HL-60/S4 treated with retinoic acid at 250 ng/mL for 4 days and 3 days (cell line): Measurements from ENCODE around the gene DNAJC5.

ENCODE experiments used
- in situ Hi-C: fragments of 300-500 bp; cut with MboI; formaldehyde crosslinking; loops from 2 replicates; pipeline ENCODE4 v1.7.0; 2022; ENCODE audit warnings: low sequenced_read_pairs

DNAJC5 gene

GRCh38 chr20:63883201-63883593 lies 11.7 kb upstream of the DNAJC5 start:
- in situ Hi-C loops = no loop called here

GRCh38 chr20:63884506-63885263 lies 10.2 kb upstream of the DNAJC5 start:
- in situ Hi-C loops = no loop called here

GRCh38 chr20:63885264-63886053 lies 9.5 kb upstream of the DNAJC5 start:
- in situ Hi-C loops = no loop called here

GRCh38 chr20:63886054-63886419 lies 8.9 kb upstream of the DNAJC5 start:
- in situ Hi-C loops = no loop called here

GRCh38 chr20:63886921-63887320 lies 8.0 kb upstream of the DNAJC5 start:
- in situ Hi-C loops = no loop called here

- in situ Hi-C loops = no loop called here
Observed at GRCh38 chr20:63889241-63890200, 5.4 kb upstream of the DNAJC5 start.

- in situ Hi-C loops = no loop called here
Observed at GRCh38 chr20:63890201-63890576, 4.7 kb upstream of the DNAJC5 start.

GRCh38 chr20:63890616-63891015 lies 4.3 kb upstream of the DNAJC5 start:
- in situ Hi-C loops = no loop called here

- in situ Hi-C loops = no loop called here
Observed at GRCh38 chr20:63891061-63892002, 3.6 kb upstream of the DNAJC5 start.

GRCh38 chr20:63892402-63892801 lies 2.5 kb upstream of the DNAJC5 start:
- in situ Hi-C loops = no loop called here

- in situ Hi-C loops = no loop called here
Observed at GRCh38 chr20:63893999-63894357, 948 bp upstream of the DNAJC5 start.

- in situ Hi-C loops = no loop called here
Observed at GRCh38 chr20:63895202-63895951, 451 bp downstream of the DNAJC5 start.

- in situ Hi-C loops = no loop called here
Observed at GRCh38 chr20:63895952-63896263, 982 bp downstream of the DNAJC5 start.

- in situ Hi-C loops = no loop called here
Observed at GRCh38 chr20:63896264-63897105, 1.6 kb downstream of the DNAJC5 start.

GRCh38 chr20:63897978-63898561 lies 3.1 kb downstream of the DNAJC5 start:
- in situ Hi-C loops = no loop called here

GRCh38 chr20:63898882-63899558 lies 4.1 kb downstream of the DNAJC5 start:
- in situ Hi-C loops = no loop called here

- in situ Hi-C loops = no loop called here
Observed at GRCh38 chr20:63900413-63900812, 5.5 kb downstream of the DNAJC5 start.
